Esophagus muscularis mucosa (tissue), 3 donors: ENCODE results near the gene HDAC4.

Source experiments
- POLR2A ChIP-seq: fragments of 450-650 bp; IDR thresholded peaks from one replicate; pipeline ENCODE4 v1.6.1; 2017; ENCODE audit warnings: antibody characterized with exemption, moderate library complexity, mild to moderate bottlenecking, low read depth
- POLR2AphosphoS5 ChIP-seq, 2 donors: sonication (generic); formaldehyde crosslinking; IDR thresholded peaks; one replicate each; pipeline ENCODE4 v1.6.1; 2017; ENCODE audit warnings: antibody characterized with exemption in 2 of 2
- TF ChIP-seq, protein P1 (sequence below), 3 experiments: fragments of 200-600 bp in 2 of 3; fragments of 450-650 bp in 1 of 3; sonication (generic) in 2 of 3; IDR thresholded peaks; one replicate each; pipeline ENCODE4 v1.5.1; 2017 to 2019; ENCODE audit warnings: antibody characterized with exemption in 3 of 3, mild to moderate bottlenecking in 2 of 3, moderate library complexity in 1 of 3

DNA sequence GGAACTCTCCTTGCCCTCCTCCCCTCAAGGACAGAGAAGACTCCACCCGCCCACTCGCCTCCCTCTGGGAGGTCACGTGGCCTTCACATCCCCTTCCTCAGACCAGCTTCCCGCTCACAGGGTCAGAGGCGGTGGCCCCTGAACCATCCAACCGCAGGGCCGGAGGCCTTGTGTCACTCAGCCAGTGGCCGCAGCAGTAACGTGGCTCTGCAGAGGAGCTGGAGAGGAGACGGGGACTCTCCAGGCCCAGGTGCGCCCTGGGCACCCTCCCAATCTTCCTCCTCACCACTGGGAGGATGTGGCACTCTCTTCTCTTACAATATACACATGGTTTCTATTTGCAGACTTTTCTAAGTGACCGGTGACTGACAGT is 391.2 kb downstream of the HDAC4 start:
- TF ChIP-seq, protein P1, sequence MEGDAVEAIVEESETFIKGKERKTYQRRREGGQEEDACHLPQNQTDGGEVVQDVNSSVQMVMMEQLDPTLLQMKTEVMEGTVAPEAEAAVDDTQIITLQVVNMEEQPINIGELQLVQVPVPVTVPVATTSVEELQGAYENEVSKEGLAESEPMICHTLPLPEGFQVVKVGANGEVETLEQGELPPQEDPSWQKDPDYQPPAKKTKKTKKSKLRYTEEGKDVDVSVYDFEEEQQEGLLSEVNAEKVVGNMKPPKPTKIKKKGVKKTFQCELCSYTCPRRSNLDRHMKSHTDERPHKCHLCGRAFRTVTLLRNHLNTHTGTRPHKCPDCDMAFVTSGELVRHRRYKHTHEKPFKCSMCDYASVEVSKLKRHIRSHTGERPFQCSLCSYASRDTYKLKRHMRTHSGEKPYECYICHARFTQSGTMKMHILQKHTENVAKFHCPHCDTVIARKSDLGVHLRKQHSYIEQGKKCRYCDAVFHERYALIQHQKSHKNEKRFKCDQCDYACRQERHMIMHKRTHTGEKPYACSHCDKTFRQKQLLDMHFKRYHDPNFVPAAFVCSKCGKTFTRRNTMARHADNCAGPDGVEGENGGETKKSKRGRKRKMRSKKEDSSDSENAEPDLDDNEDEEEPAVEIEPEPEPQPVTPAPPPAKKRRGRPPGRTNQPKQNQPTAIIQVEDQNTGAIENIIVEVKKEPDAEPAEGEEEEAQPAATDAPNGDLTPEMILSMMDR (IDR thresholded peaks at IDR 0.05): no peak
- TF ChIP-seq POLR2A (no peak), POLR2AphosphoS5 (IDR thresholded peaks at IDR 0.05) (no peak)
